ENCODE results near the gene GPR17. TPM values are rescaled to one million over a fixed set of nuclear protein-coding genes. Genes with fewer than 3 reads are reported as not detected.

Gene GPR17
- total RNA-seq, 1 donor from 2014 or later, result 0.31 TPM

DNA sequence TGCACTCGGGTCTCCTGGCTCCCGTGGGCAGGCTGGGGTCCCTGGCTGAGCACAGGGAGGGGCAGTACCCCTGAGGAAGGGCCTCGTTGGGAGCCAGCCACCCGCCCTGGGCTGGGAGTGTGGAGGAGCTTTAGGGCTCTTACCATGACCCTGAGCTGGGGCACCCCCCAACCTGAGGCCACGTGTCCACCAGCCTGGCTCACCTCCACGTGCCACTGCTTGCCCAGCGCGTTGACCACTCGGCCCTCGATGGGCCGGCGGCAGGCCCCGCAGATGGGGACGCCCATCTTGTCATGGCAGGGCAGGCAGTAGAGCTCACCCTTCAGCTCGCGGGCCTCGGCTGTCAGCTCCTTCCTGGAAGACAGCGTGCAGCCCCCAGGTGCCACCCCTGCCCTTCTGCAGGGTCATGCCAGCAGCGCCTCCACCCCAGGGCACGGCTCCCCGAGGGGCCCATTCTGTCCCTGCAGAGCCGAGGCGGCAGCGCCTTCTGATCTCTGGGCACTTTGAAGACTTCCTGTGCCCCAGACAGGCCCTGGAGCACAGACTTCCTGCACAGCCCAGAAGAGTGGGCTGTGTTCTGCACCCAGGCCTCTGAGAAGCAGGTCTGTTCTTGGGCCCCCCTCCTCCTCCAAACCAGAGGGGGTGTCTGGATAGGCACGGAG, 4.0 kb upstream of the GPR17 start:
- no peak for DNase-seq

DNA sequence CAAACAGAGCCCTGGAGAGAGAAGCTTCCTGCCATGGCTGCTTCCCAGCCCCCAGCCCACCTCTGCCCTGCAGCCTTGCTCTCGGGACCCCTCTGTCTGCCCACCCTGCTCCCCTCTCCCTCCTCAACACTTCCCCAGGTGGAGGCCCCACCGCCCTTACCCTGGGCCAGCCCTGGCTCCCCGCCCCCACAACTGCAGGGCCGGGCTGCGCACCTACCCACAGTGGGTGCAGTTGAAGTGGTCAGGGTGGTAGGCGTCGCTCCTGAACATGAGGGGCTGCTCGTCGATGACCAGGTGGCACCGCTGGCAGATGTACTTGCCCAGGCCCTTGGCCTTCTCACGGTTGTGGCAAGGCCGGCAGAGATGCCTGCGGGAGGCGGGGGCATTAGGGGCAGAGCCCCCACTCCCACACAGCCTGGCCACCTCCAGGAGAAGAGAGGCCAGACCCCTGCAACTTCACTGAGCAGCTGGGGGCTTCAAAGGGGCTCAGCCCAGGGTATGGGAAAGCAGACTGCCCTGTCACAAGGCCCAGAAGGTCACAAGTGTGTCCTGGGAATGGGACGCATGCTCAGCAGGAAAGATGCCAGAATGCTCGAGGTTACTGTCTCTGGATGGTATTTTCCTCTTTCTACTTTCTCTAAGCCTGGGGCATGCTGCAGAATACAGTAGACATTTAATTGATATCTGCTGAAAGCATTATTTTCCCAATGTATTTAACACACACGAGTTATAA, 3.1 kb upstream of the GPR17 start:
- DNase-seq, result no peak

DNA sequence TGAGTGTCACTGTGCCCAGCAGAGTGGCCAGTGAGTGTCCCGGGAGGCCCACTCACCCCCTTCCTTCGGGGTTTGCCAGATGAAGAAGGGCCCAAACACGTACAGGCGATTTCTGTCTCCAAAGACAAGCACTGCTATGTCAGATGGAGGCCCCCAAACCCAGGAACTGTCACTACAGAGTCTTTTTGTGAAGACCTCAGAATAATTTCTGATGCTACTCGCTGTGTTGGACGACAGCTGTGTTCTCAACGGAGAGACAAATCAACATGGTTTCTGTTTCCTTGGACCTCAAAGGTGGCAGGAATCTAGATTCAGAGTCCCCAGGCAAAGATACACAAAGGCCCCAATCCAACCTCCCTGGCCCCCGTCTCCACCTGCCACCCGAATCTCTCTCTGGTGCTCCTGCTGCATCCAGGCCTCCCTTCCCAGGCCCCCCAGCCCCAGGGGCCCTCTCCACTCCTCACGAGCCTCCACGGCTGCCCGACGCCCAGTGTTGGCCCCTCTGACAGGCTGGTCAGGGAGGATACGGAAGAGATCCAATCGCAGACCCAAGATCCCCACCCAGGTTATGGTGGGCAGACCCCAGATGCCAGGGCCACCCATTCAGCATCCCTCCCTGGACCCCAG, 2.4 kb upstream of the GPR17 start:
- DNase-seq, result no peak

DNA sequence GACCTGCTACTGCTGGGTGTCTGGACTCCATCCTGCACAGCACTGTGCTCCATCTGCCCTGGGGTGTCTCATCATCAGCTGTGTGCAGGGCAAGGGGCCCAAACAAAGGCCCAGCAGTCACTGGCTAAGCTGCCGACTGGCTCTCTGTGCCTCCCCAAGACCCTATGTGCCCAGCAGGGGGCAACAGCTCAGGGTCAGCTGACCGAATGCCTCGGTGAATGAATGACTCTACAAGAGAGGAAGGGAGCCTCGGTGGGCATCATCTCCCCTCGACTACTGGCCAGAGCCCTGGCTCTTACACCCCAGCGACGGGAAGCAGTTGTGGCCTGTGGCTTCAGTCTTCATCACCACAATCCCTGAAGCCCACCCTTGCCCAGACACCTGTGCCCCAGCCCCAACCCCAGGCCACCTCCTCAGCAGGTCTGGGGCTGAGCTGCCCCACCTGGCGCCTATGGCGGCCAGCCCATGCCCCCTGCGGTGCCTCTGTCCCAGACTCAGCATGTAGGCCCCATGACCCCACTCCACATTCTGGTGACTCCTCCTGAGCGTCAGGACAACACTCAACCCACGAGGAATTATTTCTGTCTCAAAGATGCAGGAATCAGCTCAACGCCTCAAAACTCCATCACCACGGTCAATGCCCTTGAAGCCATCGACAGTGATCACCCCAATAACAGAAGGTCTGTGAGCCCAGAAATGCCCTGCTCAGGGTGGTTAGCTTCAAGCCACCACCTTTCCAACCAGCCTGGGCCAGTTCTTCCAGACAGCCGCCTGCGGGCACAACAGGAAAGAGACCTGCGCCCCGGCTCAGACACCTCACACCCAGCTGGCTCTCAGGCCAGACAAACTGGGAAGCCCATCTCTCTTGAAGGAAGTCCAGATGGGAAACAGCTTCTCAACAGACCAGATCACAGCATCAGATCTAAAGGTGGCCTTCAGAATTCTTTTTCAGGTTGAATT, 1.6 kb upstream of the GPR17 start:
- DNase-seq, result no peak

DNA sequence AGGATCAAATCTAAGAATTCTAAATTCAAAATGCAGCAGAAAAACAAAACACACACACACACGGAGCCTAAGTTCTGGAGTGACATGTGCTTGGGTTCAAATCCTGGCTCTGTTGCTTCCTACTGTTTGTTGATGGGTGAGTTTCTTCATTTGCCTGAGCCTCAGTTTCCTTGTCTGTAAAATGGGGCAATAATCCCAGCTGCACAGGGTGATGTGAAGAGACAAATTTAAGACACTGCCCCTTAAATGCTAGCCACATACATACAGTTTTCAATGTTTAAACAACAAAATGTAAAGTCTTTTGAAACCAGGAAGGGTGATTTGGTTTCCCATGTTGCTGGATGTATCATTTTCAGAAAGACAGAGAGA, 943 bp upstream of the GPR17 start:
- no peak for DNase-seq

DNA sequence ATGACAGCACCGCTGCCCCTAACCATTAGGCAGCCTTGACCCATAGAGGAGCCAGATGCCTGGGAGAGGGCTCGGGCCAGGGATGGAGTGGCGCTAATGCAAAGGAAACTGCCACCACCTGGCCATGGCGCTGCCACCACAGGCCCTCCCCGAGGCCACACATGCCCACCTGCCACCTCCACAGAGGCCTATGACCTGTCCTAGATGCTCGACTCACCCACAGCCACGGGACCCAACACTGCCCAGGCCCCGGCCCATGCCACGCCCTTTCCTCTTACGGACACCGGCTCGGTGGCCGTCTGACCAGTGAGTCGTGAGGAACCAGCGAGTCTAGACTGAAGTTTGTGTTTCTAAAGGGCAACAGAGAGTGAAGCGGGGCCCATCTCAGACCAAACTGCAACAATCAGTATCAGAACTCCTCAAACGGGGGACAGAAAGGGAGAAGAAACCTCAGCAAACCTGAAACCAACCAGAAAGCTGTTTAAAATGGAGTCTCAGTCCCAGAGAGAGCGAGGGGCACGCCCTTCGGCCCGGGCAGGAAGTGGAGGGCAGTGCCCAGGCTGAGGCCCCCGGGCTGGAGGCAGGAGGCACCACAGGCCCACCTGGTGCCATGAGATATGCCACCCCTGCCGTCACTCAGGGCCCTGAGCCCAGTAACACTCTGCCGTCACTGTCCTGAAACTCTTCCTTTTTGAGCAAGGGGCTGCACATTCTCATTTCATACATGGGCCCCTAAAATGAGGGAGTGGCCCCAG, 711 bp downstream of the GPR17 start:
- DNase-seq, result no peak

DNA sequence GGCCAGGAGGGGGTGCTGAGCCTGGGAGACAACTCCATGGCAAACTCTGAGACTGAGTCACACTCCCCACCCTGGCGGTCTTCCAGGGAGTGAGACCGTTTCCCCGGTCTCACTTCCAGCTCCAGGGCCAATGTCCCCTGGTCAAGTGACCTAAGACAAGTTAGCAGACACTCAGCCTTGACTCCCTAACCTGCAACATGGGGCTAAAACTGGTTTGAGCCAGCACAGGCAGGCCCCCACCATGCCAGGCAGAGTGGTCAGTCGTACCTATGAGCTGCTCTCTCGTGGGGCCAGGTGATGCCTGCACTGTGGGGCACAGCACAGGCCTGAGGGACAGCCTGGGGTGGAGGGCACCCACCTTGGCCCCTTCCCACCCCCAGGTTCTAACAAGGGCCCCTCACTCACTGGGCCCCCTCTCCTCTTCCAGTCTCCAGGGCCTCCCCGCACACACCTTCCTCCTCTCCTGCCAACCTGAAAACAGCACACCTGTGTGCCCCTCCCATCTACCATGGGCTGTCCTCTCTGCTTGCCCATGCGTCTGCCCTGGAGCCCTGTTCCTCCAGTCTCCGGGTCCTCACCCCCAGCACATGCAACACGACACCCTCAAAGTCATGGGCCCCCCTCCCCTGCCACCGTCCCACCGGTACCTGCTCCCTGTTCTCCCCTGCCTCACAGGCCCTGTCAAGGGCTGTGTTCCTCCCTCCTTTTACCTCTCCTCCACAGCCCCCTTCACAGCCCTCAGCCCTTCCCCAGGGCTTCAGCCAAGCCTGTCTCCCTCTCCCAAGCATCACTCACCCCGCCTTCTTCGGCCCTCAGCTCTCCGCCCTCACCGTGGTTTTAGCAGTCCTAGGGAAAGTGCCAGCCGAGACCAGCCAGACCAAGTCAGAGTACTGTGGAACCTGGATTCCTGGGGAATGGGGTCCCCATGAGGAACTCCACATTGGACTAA, 1.6 kb downstream of the GPR17 start:
- no peak for DNase-seq

DNA sequence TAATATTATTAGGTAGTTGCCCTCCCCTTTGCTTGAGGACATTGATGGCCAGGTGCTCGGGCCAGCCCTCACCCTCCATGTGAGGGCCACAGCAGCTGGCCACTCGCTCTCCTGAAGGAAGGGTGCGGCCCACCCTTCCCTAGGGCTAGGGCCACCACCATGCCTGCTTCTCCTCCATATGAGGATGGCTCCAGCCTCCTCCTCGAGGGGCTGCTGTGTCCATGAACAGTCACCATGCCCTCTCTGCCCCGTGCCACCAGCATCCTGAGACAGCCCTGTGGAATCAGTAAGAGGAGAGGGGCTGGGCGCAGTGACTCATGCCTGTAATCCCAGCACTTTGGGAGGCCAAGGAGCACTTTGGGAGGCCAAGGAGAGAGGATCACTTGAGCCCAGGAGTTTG, 2.4 kb downstream of the GPR17 start:
- no peak for DNase-seq

DNA sequence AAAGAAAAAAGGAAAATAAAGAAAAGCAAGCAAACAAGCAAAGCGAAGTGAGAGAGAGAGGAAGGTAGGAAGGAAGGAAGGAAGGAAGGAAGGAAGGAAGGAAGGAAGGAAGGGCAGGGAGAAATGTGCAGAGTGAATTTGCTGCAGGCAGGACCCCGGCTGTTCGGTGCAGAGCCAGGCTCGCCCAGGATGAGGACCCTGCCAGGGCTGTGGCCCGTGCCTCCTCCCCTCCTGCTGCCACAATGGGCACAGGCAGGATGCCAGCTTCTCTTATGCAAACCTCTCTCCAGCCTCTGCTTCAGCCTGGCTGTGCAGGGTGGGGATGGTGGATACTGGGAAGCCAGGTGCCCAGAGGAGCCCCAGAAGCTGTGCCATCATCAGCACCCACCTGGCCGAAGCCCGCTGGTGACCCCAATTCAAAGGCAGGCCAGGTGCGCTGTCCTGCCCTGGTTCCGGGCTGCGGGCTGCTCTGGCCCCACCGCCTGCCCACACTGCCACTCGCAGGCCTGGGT, 3.2 kb downstream of the GPR17 start:
- no peak for DNase-seq

DNA sequence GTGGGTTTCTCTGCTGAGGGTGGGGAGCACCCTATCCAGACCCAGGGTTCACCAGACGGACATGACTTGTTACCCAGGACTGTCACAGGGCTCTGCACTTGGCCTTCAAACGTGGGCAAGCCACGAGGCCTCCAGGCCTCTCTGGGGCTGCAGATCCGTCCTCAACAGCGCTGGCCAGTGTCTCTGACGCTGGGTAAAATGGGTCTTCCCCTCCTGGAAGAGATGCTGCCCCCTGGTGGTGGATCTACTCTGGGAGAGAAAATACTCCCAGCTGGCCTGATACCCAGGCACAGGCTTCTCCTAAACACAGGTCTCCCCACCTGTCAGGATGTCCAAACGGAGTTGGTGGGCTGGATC, 3.7 kb downstream of the GPR17 start:
- peak; percentile 89 for DNase-seq

DNA sequence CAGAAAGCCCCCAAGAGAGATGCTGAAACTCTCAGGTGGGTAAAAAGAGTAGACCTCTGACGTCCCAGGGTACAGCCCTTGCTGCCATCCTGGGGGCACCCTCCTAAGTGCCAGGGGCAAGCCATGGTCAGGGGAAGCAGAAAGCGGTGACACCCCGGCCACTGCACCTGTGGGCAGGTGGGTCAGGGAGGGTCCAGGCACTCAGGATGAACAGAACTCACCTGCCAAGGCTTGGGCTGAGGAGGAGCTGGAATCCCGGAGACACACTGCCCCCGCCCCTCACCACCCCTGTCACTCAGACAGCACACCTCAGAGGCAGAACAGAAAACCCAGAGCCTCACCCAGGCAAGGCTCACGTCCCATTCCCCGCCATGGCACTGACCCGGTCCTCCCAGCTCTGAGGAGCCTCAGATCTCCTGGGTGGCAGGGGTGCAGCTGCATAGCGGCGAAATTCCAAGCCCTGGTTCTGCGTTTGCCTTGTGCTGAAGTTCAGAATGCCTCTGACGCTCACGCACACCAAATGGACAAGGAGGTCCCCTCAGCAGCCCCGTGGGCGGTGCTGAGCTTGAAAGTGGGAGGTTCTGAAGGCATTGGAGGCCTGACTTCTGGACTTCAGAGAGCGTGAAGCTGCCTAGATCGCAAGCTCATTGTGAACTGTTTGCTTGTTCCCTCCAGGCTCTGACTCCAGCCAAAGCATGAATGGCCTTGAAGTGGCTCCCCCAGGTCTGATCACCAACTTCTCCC, 4.3 kb downstream of the GPR17 start:
- no peak for DNase-seq

DNA sequence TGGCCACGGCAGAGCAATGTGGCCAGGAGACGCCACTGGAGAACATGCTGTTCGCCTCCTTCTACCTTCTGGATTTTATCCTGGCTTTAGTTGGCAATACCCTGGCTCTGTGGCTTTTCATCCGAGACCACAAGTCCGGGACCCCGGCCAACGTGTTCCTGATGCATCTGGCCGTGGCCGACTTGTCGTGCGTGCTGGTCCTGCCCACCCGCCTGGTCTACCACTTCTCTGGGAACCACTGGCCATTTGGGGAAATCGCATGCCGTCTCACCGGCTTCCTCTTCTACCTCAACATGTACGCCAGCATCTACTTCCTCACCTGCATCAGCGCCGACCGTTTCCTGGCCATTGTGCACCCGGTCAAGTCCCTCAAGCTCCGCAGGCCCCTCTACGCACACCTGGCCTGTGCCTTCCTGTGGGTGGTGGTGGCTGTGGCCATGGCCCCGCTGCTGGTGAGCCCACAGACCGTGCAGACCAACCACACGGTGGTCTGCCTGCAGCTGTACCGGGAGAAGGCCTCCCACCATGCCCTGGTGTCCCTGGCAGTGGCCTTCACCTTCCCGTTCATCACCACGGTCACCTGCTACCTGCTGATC, 4.9 kb downstream of the GPR17 start:
- DNase-seq, result no peak

DNA sequence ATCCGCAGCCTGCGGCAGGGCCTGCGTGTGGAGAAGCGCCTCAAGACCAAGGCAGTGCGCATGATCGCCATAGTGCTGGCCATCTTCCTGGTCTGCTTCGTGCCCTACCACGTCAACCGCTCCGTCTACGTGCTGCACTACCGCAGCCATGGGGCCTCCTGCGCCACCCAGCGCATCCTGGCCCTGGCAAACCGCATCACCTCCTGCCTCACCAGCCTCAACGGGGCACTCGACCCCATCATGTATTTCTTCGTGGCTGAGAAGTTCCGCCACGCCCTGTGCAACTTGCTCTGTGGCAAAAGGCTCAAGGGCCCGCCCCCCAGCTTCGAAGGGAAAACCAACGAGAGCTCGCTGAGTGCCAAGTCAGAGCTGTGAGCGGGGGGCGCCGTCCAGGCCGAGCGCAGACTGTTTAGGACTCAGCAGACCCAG, 5.4 kb downstream of the GPR17 start:
- DNase-seq, result no peak

DNA sequence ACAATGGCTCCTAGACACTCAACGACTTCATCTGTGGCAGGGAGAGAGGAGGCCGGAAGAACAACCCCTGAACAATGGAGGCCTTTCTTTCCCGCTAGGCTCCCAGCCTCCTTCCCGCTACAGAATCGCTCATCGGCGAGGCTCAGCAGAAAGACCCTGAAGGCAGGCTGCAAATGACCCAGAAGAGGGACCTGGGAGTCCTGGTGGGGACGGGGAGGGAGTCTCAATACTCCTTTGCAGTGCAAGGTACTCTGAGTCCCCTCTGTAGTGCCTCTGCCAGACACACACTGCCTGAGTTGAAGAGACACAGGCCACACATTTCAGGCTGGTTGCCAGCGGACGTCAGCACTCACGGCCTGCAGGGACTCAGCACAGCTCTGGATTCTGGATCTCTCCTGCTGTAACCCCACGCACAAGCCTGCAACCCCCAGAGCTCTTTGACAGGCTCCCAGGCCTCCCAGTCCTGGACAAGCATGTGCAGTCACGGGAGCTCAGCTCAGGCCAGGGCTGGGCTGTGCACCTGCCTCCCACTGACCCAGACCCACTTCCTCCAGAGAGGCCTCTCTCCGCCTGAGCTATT, 6.1 kb downstream of the GPR17 start:
- peak; percentile 91 for DNase-seq

DNA sequence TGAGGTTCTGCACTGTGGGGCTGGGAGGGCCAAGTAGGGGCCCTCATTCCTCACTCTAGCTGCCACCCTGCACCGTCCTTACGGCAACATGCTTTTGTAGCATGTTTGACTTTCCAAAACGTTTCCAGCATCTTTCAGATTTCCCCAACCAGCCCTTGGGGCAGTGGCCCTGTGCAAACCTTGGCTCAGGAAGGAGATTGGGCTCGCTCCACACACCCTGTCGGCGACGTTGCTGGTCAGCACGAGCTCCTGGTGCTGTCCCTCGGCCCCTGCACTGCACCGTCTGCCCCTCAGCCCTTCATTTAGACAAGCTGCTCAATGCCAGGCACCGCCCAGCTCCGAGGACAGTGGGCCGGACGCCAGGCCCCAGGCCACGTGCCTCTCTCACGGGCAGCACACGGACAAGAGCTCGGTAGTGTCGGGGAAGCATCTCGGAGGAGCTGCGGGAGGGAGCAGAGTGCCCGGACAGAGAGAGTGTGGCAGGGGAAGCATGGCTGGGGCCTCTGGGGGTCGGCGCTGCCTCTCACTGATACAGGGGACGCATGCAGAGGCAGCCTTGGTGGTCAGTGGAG, 6.9 kb downstream of the GPR17 start:
- DNase-seq, result no peak

DNA sequence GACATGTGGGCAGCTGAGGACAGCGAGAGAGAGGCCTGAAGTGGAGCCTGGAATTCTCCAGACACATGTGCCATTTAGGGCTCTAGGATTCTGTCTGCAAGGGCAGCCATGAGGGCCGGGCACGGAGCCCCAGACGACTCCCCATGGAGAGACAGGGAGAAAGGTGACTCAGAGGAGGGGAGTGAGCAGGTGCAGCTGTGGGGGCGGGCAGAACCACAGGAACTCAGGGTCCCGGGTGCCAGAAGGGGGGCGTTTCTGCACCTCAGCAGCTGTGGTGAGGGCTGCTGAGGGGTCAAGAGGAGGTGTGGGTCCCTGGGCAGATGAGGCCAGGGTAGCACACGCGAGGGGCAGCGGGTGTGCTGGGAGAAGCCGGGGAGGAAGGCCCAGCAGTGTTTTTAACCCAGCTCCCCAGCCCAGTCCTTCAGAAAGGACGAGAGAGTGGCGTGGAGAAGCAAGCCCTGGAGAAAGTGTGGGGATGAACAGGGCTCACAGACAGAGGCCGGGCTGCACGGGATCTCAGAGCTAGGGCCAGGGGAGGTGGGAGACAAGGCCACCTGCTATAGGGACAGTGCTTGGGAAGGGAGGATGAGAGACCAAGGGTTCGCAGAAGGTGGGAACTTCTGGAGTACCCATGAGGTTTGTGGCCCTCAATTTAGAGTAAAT, 7.6 kb downstream of the GPR17 start:
- no peak for DNase-seq

DNA sequence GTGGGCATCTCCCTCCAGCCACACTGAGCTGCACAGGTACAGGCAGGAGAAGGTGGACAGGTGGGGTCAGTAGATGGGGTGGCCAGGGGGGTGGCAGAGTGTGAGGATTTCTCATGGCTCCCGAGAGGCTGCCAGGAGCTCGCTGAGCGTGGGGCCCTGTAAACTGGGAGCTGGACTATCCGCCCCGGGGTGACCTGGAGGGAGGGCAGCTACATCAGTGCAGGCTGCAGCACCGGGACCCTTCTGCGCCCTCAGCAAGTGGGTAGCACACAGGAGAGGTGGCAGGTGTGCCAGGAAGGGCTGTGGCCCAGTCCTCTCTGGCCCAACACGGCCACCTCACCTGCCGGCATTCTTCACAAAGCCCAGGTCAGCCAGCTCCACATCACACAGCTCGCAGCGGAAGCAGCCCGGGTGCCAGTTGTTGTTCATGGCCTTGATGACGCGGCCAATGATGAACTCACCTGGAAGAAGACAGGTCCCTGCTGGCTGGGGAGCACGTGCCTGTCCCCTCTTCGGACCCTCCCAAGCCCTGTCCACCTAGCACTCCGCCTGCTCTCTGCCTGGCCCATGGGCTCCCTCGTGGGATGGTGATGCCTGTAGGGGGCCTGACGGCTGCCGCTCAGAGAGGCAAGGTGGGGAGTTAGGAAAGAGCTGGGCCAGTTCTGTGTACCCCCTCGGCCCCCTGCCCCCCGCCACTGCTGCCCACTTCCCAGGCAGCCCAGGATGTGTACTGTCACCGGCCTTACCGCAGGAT, 8.3 kb downstream of the GPR17 start:
- no peak for DNase-seq

Data from tongue (tissue), 2 donors.